Femur (tissue), 1 donor: ENCODE measurements around the gene SIGLEC10.
"Not testable (repeated sequence)": the region's sequence is repeated elsewhere in the genome, so short reads cannot be mapped to it uniquely, and the experiment has no call there.

ENCODE experiments used
- DNase-seq: peaks from one replicate; pipeline ENCODE4 v3.0.0-alpha.2; 2017

SIGLEC10 gene

GRCh38 chr19:51434456-51434855 lies 17.0 kb upstream of the SIGLEC10 start:
- no peak for DNase-seq

GRCh38 chr19:51433043-51433442 lies 15.6 kb upstream of the SIGLEC10 start:
- no peak for DNase-seq

GRCh38 chr19:51431124-51431523 lies 13.7 kb upstream of the SIGLEC10 start:
- no peak for DNase-seq

GRCh38 chr19:51430221-51430620 lies 12.8 kb upstream of the SIGLEC10 start:
- DNase-seq, result no peak

GRCh38 chr19:51427201-51427600 lies 9.8 kb upstream of the SIGLEC10 start:
- no peak for DNase-seq

GRCh38 chr19:51422053-51422448 lies 4.6 kb upstream of the SIGLEC10 start:
- DNase-seq, result peak; percentile 81

GRCh38 chr19:51421229-51422052 lies 4.0 kb upstream of the SIGLEC10 start:
- no peak for DNase-seq

GRCh38 chr19:51420511-51420910 lies 3.1 kb upstream of the SIGLEC10 start:
- DNase-seq, result not testable (repeated sequence)

GRCh38 chr19:51418707-51419106 lies 1.3 kb upstream of the SIGLEC10 start:
- DNase-seq, result no peak

GRCh38 chr19:51417810-51418157 lies 342 bp upstream of the SIGLEC10 start:
- no peak for DNase-seq

- DNase-seq, result not testable (repeated sequence)
Observed at GRCh38 chr19:51416422-51416821, 1.0 kb downstream of the SIGLEC10 start.

GRCh38 chr19:51415187-51415586 lies 2.3 kb downstream of the SIGLEC10 start:
- no peak for DNase-seq

- no peak for DNase-seq
Observed at GRCh38 chr19:51410950-51411748, 6.3 kb downstream of the SIGLEC10 start.

- no peak for DNase-seq
Observed at GRCh38 chr19:51407511-51408131, 9.8 kb downstream of the SIGLEC10 start.

GRCh38 chr19:51402117-51402516 lies 15.3 kb downstream of the SIGLEC10 start:
- no peak for DNase-seq

GRCh38 chr19:51399936-51400335 lies 17.5 kb downstream of the SIGLEC10 start:
- not testable (repeated sequence) for DNase-seq

GRCh38 chr19:51399231-51399630 lies 18.2 kb downstream of the SIGLEC10 start:
- no peak for DNase-seq

- no peak for DNase-seq
Observed at GRCh38 chr19:51398096-51398704, 19.2 kb downstream of the SIGLEC10 start.

GRCh38 chr19:51397453-51397852 lies 20.0 kb downstream of the SIGLEC10 start:
- not testable (repeated sequence) for DNase-seq

GRCh38 chr19:51396175-51396574 lies 21.3 kb downstream of the SIGLEC10 start:
- DNase-seq, result no peak

- peak; percentile 97 for DNase-seq
Observed at GRCh38 chr19:51394050-51394836, 23.2 kb downstream of the SIGLEC10 start.

- no peak for DNase-seq
Observed at GRCh38 chr19:51392701-51393100, 24.7 kb downstream of the SIGLEC10 start.
